Endothelial cell (in vitro differentiated cells): ENCODE measurements around the gene TANC2. TPM values are rescaled to one million over a fixed set of nuclear protein-coding genes. Genes with fewer than 3 reads are reported as not detected.
"Not testable (repeated sequence)": the region's sequence is repeated elsewhere in the genome, so short reads cannot be mapped to it uniquely, and the experiment has no call there.

Experiments used
- DNase-seq: peaks from one replicate; pipeline ENCODE4 v3.0.0; 2021; ENCODE audit warnings: low spot score
- H3K27ac Mint-ChIP-seq: one replicate; pipeline ENCODE4 v1.8.0; 2021; ENCODE audit warnings: mixed read lengths, inconsistent platforms; ENCODE audit not compliant: unreplicated experiment
- H3K27me3 Mint-ChIP-seq: one replicate; pipeline ENCODE4 v1.8.0; 2021; ENCODE audit warnings: mild to moderate bottlenecking, moderate library complexity, mixed read lengths, inconsistent platforms; ENCODE audit not compliant: unreplicated experiment
- H3K36me3 Mint-ChIP-seq: one replicate; pipeline ENCODE4 v1.8.0; 2021; ENCODE audit warnings: mild to moderate bottlenecking, low read depth, mixed read lengths, inconsistent platforms; ENCODE audit not compliant: unreplicated experiment
- H3K4me1 Mint-ChIP-seq: one replicate; pipeline ENCODE4 v1.8.0; 2021; ENCODE audit warnings: mild to moderate bottlenecking, mixed read lengths, inconsistent platforms; ENCODE audit not compliant: unreplicated experiment
- H3K4me3 Mint-ChIP-seq: one replicate; pipeline ENCODE4 v1.8.0; 2021; ENCODE audit warnings: mild to moderate bottlenecking, mixed read lengths, inconsistent platforms; ENCODE audit not compliant: unreplicated experiment
- H3K9me3 Mint-ChIP-seq: one replicate; pipeline ENCODE4 v1.8.0; 2021; ENCODE audit warnings: mixed read lengths, inconsistent platforms; ENCODE audit not compliant: unreplicated experiment
- total RNA-seq: library from RNA; stranded (reverse); fragmentation: NEBNext Ultra II Directional; extraction: Animal tissue kit (Norgen Biotek cat#: 25700); gene quantifications from one replicate; pipeline ENCODE4 v1.2.1, GENCODE V29; 2021; ENCODE audit not compliant: unreplicated experiment
- TF ChIP-seq, protein P1 (sequence below): fragments of 200-600 bp; sonication (generic); IDR thresholded peaks from one replicate; pipeline ENCODE4 v1.5.0; 2021; ENCODE audit warnings: antibody characterized with exemption; ENCODE audit not compliant: unreplicated experiment

The TANC2 gene
- total RNA-seq, 1 donor from 2014 or later: 86.1 TPM

DNA sequence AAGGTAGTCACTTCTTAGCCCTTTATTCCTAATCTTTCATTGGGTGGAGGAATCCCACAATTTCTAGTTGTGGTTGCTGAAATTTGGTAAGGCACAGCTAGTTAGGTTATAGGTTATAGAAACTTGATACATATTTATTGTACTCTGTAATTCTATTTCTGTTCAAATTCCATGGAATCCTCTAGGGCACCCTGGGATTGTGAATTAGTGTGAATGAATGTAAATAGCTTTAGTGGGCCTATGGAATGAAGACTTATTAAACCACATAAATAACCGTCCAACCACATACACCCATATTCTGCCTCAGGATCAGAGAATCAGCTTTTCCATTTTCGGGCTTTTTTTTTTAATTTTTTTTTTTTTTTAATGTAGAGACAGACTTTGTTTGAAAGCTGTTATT, 9.2 kb downstream of the TANC2 start:
- Mint-ChIP-seq H3K4me1 (peaks cover 6% of the 10 kb centered on the region), H3K4me3 (no peak overlapping the region), H3K36me3 (peaks cover 4% of the 10 kb centered on the region), H3K27me3 (no peaks in the 10 kb centered on the region), H3K27ac (no peak overlapping the region), H3K9me3 (no peaks in the 10 kb centered on the region)
- DNase-seq: no peak
- TF ChIP-seq, protein P1, sequence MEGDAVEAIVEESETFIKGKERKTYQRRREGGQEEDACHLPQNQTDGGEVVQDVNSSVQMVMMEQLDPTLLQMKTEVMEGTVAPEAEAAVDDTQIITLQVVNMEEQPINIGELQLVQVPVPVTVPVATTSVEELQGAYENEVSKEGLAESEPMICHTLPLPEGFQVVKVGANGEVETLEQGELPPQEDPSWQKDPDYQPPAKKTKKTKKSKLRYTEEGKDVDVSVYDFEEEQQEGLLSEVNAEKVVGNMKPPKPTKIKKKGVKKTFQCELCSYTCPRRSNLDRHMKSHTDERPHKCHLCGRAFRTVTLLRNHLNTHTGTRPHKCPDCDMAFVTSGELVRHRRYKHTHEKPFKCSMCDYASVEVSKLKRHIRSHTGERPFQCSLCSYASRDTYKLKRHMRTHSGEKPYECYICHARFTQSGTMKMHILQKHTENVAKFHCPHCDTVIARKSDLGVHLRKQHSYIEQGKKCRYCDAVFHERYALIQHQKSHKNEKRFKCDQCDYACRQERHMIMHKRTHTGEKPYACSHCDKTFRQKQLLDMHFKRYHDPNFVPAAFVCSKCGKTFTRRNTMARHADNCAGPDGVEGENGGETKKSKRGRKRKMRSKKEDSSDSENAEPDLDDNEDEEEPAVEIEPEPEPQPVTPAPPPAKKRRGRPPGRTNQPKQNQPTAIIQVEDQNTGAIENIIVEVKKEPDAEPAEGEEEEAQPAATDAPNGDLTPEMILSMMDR: no peak

DNA sequence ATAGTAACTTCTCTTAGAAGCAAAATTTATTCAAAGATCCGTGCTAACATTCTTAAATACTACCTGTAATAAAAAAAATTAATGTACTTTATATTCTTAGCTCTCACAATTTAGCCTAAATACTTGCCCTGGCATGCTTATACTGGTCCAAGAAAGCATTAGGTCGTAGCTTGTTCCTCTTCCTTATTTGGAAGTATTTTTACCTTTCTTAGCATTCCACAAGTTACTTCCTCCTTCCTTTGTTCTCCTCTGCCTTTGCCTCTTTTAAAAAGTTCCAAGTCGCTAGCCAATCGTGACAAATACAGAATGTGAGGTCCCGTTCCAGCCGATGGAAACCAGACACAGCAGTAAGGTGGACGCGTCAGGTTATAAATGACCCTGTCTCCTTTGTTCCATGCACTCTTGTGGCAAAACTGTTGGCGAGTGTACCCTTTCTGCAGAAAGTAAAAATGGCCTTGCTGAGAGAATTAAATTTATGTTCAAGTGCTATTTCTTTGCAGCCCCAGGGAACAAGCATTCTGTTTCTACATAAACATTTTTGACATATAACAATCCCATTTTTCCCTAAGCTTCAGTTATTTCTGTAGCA, 10.7 kb downstream of the TANC2 start:
- not testable (repeated sequence) for H3K27me3 Mint-ChIP-seq, H3K36me3 Mint-ChIP-seq, H3K9me3 Mint-ChIP-seq, H3K4me1 Mint-ChIP-seq, H3K4me3 Mint-ChIP-seq, DNase-seq
- peak overlapping the region; percentile 70 for H3K27ac Mint-ChIP-seq

DNA sequence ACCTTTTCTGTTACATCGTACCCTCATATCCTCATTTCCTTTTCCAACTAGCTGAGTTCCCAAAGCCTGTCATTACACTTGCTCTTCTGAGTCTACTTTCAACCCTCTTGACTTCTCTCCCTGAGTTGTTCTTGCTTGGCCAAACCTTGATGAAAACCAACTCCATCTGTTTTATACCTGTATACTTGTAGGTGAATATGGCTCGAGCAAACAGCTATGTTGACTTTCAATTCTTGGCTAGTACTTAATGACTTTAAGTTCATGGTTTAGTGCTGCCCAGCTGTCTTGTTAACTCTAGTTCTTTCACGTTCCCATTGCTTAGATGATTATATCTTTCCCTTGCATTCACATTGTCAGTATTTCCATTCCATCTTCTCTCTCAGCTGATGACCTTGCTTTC, 14.8 kb downstream of the TANC2 start:
- no peak for DNase-seq
- H3K27ac Mint-ChIP-seq: no peak overlapping the region
- H3K4me3 Mint-ChIP-seq: no peak overlapping the region
- no peaks in the 10 kb centered on the region for H3K9me3 Mint-ChIP-seq
- no peaks in the 10 kb centered on the region for H3K36me3 Mint-ChIP-seq
- TF ChIP-seq, protein P1: no peak
- peaks cover 6% of the 10 kb centered on the region for H3K4me1 Mint-ChIP-seq
- peaks cover 2% of the 10 kb centered on the region for H3K27me3 Mint-ChIP-seq

DNA sequence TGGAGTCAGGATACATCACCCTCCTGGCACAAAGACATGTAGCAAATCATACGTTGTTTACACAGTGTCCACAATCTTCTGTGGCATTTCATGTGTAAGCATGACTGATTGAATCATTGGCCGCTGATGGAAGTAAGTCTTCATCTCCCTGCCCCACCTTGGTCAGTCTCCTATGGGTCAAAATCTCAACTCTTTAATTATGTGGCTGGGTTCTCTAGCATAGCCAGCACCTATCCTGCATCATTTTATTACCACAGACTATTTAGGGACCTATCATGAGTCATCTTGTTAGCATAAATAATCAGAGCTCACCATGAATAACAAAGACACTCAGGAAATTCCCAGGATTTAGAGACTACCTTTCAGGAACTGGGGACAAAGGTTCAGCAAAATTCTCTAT, 15.9 kb downstream of the TANC2 start:
- H3K27me3 Mint-ChIP-seq: peaks cover 2% of the 10 kb centered on the region
- peaks cover 6% of the 10 kb centered on the region for H3K4me1 Mint-ChIP-seq
- no peak overlapping the region for H3K27ac Mint-ChIP-seq
- TF ChIP-seq, protein P1: no peak
- no peak for DNase-seq
- H3K4me3 Mint-ChIP-seq: no peak overlapping the region
- H3K9me3 Mint-ChIP-seq: no peaks in the 10 kb centered on the region
- no peaks in the 10 kb centered on the region for H3K36me3 Mint-ChIP-seq

DNA sequence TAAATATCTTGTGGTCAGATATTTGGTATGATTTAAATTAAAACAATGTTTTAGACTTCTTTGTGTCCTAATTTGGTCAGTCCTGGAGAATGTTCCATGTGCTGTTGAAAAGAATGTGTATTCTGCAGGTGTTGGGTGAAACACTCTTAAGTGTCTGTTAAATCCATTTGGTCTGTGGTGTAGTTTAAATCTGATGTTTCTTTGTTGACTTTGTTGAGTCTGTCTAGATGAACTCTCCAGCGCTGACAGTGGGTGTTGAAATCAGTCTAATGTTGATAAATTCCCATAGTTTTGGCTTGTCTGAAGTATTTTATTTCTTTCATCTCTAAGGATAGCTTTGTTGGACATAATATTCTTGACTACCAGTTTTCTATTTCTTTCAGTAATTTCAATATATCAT, 18.8 kb downstream of the TANC2 start:
- no peak overlapping the region for H3K27ac Mint-ChIP-seq
- no peak for DNase-seq
- H3K4me3 Mint-ChIP-seq: no peak overlapping the region
- peaks cover 8% of the 10 kb centered on the region for H3K4me1 Mint-ChIP-seq
- H3K27me3 Mint-ChIP-seq: peaks cover 2% of the 10 kb centered on the region
- TF ChIP-seq, protein P1: no peak
- no peaks in the 10 kb centered on the region for H3K9me3 Mint-ChIP-seq
- no peaks in the 10 kb centered on the region for H3K36me3 Mint-ChIP-seq

DNA sequence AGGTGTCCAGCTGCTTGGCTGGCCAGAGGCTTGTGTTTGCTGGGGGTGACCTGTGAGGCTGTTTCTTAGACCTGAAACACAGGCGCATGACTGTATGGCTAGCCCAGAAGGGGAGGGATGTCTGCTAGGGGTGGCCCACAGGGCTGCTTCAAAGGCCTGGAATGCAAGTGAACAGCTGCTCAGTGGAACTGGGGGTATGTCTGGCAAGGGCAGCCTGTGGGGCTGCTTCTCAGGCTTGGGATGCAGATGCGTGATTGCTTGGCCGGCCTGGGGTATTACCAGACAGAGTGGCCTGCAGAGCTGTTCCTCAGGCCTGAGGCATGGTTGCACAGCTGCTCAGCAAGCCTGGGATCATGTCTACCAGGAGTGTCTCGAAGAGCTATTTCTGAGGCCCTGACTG, 20.5 kb downstream of the TANC2 start:
- TF ChIP-seq, protein P1: no peak
- DNase-seq: no peak
- Mint-ChIP-seq H3K27ac (no peak overlapping the region), H3K27me3 (peaks cover 2% of the 10 kb centered on the region), H3K9me3 (no peaks in the 10 kb centered on the region), H3K4me3 (no peak overlapping the region), H3K4me1 (peaks cover 4% of the 10 kb centered on the region), H3K36me3 (no peaks in the 10 kb centered on the region)
